A673 (cell line): ENCODE data around the gene TNPO3. TPM values are rescaled to one million over a fixed set of nuclear protein-coding genes. Genes with fewer than 3 reads are reported as not detected.

ENCODE experiments used
- BruUV-seq: library from RNA; stranded (reverse); fragments of 400-500 nt; replicated peaks from 2 replicates; lab custom pipeline; 2021; lab: Mats Ljungman, UMichigan
- CTCF ChIA-PET: fragments of 300-600 bp; sonication (Branson Sonifier 250); formaldehyde crosslinking; loops from one replicate; lab custom pipeline; 2022; ENCODE audit warnings: antibody characterized with exemption; lab: Charles Lee
- POLR2A ChIA-PET: fragments of 300-600 bp; sonication (Branson Sonifier 250); formaldehyde crosslinking; loops from one replicate; lab custom pipeline; 2022; ENCODE audit warnings: antibody characterized with exemption; ENCODE audit not compliant: low non-redundant PET; lab: Charles Lee
- DNase-seq: peaks from one replicate; pipeline ENCODE4 v3.0.0-alpha.2; 2015; ENCODE audit warnings: low spot score
- H3K27ac ChIP-seq: fragments of 200-600 bp; sonication (generic); 2 replicates; pipeline ENCODE4 v1.5.1; 2016; ENCODE audit warnings: mixed run types, low read depth, mild to moderate bottlenecking, mixed read lengths, antibody characterized with exemption, low read length; ENCODE audit not compliant: poor library complexity, severe bottlenecking
- H3K27me3 ChIP-seq: fragments of 200-600 bp; sonication (generic); replicated peaks from 2 replicates; pipeline ENCODE4 v1.6.1; 2017; ENCODE audit warnings: mixed run types, low read depth, mild to moderate bottlenecking, mixed read lengths, antibody characterized with exemption, low read length; ENCODE audit not compliant: insufficient read depth, poor library complexity
- H3K36me3 ChIP-seq: fragments of 200-600 bp; sonication (generic); 2 replicates; pipeline ENCODE4 v1.6.1; 2016; ENCODE audit warnings: mixed run types, mild to moderate bottlenecking, mixed read lengths, antibody characterized with exemption, low read length; ENCODE audit not compliant: insufficient read depth, poor library complexity, severe bottlenecking
- H3K4me1 ChIP-seq: fragments of 200-600 bp; sonication (generic); 2 replicates; pipeline ENCODE4 v1.6.1; 2017; ENCODE audit warnings: mixed run types, mild to moderate bottlenecking, mixed read lengths, antibody characterized with exemption, low read length; ENCODE audit not compliant: insufficient read depth, poor library complexity, severe bottlenecking
- H3K4me3 ChIP-seq: fragments of 200-600 bp; sonication (generic); 2 replicates; pipeline ENCODE4 v1.5.1; 2016; ENCODE audit warnings: low read depth, mixed run types, mild to moderate bottlenecking, mixed read lengths, low read length; ENCODE audit not compliant: poor library complexity, severe bottlenecking
- H3K9me3 ChIP-seq: fragments of 200-600 bp; sonication (generic); 2 replicates; pipeline ENCODE4 v1.6.1; 2016; ENCODE audit warnings: mixed run types, low read depth, mild to moderate bottlenecking, mixed read lengths, antibody characterized with exemption, low read length; ENCODE audit not compliant: poor library complexity, severe bottlenecking
- EZH2 ChIP-seq: fragments of 200-600 bp; sonication (generic); IDR thresholded peaks from 2 replicates; pipeline ENCODE4 v1.6.1; 2017; ENCODE audit warnings: borderline replicate concordance, low read depth, mild to moderate bottlenecking, mixed read lengths, antibody characterized with exemption, low read length; ENCODE audit not compliant: poor library complexity, severe bottlenecking
- intact Hi-C: fragments of 100-400 bp; cut with micrococcal nuclease; formaldehyde crosslinking; loops from one replicate; pipeline ENCODE4 v1.10.0; 2022; ENCODE audit not compliant: unreplicated experiment
- total RNA-seq: library from RNA; stranded (reverse); gene quantifications from 2 replicates; pipeline ENCODE4 v1.2.3, GENCODE V29; 2021
- TF ChIP-seq, protein P1 (sequence below): fragments of 300-800, 200-600 bp; sonication (generic); conservative IDR thresholded peaks from 2 replicates; pipeline ENCODE4 v1.5.1; 2017; ENCODE audit warnings: low read depth, mild to moderate bottlenecking, antibody characterized with exemption, low read length, moderate library complexity, mixed read lengths

The TNPO3 gene
- total RNA-seq, 1 experiment from 2014 or later = 77.8 TPM

DNA sequence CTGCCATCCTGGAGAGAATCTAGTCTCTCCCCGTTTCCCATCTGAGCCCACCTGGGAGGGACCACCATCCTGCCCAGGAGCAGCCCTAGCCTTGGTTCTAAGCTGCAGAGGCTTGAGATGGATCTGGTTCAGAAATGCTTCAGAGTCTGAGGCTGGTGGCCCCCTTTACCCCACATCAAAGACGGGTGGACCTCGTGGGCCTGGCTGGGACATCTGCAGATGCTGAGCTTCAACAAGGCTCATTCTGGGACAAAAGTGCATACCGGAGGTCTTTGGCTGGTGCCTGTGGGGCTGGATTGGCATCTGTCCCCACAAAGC is 122.1 kb downstream of the TNPO3 start:
- Histone ChIP-seq H3K27ac (no peak overlapping the region), H3K4me3 (no peak overlapping the region), H3K27me3 (peaks cover 29% of the 10 kb centered on the region), H3K4me1 (no peaks in the 10 kb centered on the region), H3K36me3 (no peaks in the 10 kb centered on the region), H3K9me3 (no peaks in the 10 kb centered on the region)
- CTCF ChIA-PET = no interaction called here
- POLR2A ChIA-PET = no interaction called here
- DNase-seq = no peak
- no TSS peak for BruUV-seq
- TF ChIP-seq, protein P1, sequence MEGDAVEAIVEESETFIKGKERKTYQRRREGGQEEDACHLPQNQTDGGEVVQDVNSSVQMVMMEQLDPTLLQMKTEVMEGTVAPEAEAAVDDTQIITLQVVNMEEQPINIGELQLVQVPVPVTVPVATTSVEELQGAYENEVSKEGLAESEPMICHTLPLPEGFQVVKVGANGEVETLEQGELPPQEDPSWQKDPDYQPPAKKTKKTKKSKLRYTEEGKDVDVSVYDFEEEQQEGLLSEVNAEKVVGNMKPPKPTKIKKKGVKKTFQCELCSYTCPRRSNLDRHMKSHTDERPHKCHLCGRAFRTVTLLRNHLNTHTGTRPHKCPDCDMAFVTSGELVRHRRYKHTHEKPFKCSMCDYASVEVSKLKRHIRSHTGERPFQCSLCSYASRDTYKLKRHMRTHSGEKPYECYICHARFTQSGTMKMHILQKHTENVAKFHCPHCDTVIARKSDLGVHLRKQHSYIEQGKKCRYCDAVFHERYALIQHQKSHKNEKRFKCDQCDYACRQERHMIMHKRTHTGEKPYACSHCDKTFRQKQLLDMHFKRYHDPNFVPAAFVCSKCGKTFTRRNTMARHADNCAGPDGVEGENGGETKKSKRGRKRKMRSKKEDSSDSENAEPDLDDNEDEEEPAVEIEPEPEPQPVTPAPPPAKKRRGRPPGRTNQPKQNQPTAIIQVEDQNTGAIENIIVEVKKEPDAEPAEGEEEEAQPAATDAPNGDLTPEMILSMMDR = no peak
- TF ChIP-seq EZH2 = no peak
- intact Hi-C loops = no loop called here

DNA sequence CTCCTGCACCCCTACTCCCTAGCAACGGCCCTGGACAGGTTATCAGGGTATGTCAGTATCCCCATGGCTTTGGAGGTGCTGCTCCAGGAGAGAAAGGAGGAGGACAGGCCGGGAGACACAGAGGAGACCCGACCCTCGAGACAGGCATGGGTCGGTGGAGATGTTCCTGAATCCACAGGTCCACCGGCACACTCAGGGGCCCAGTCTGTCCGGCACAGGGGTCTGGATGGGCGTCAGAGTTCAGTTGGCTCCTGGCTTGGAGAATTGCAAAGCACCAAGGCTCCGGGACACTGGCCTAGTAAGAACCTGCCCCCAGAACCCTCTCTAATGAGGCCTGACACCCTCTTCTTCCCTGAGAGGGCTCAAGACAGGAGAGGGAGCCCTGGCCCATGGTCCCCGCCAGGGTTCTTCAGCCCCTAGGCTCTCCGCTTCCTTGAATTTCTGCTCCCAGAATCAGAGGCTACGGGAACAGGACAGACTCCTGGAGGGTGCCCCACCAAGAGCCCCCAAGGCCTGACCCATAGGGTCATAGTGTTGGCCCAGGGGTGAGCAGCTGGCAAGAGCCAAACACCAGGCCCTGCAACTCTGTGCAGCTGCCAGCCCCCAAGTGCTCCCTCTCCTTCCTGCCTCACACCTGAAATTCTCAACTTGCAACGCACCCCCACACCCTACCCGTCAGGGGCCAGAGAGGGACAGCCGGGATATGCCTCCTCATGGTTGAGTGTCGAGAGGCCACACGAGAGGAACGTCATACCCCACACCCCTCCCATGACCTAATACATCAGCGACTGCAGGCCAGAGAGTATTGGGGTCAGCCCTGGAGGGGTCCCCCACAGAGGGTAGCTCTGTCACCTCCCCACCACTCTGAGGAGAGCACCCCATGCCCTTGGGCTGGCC is 122.7 kb downstream of the TNPO3 start:
- ChIA-PET POLR2A (no interaction called here), CTCF (no interaction called here)
- H3K27ac ChIP-seq = no peak overlapping the region
- no TSS peak for BruUV-seq
- DNase-seq = no peak
- H3K36me3 ChIP-seq = no peaks in the 10 kb centered on the region
- H3K4me3 ChIP-seq = no peak overlapping the region
- H3K4me1 ChIP-seq = no peaks in the 10 kb centered on the region
- intact Hi-C loops = no loop called here
- H3K27me3 ChIP-seq = peaks cover 23% of the 10 kb centered on the region
- H3K9me3 ChIP-seq = no peaks in the 10 kb centered on the region
- TF ChIP-seq, protein P1 = no peak
- TF ChIP-seq EZH2 = no peak

GRCh38 chr7:128931190-128931798 is 123.6 kb downstream of the TNPO3 start:
- intact Hi-C loops = no loop called here
- H3K9me3 ChIP-seq = no peaks in the 10 kb centered on the region
- no peak for DNase-seq
- no TSS peak for BruUV-seq
- H3K4me1 ChIP-seq = no peaks in the 10 kb centered on the region
- H3K36me3 ChIP-seq = no peaks in the 10 kb centered on the region
- ChIA-PET POLR2A (no interaction called here), CTCF (no interaction called here)
- TF ChIP-seq EZH2 = no peak
- TF ChIP-seq, protein P1 = no peak
- no peak overlapping the region for H3K27ac ChIP-seq
- H3K27me3 ChIP-seq = peaks cover 14% of the 10 kb centered on the region
- H3K4me3 ChIP-seq = no peak overlapping the region
